Measurements from ENCODE around the gene MAPK1.

GRCh38 chr22:21714059-21714770, 153.2 kb downstream of the MAPK1 start:
- TF ChIP-seq POLR2A (IDR thresholded peaks at IDR 0.05; ENCODE audit: low read depth, low read length) (no peak), TAF1 (IDR thresholded peaks at IDR 0.05; ENCODE audit: borderline replicate concordance, low read depth, low read length) (no peak)

Data from GM12892 (cell line).